B cell (primary cell): ENCODE results near the gene CCDC194. TPM values are rescaled to one million over a fixed set of nuclear protein-coding genes. Genes with fewer than 3 reads are reported as not detected.

Experiments
- ATAC-seq: fragments of 200-7000 bp; cut with Tn5 transposase; one replicate; pipeline ENCODE4 v1.10.0; 2021; ENCODE audit warnings: low read depth, mild to moderate bottlenecking, moderate number of reproducible peaks, moderate library complexity
- CTCF ChIA-PET: fragments of 350-600 bp; sonication (Branson Sonifier 250); formaldehyde crosslinking; loops from one replicate; lab custom pipeline; 2021; ENCODE audit warnings: antibody characterized with exemption, inconsistent platforms; lab: Charles Lee
- POLR2A ChIA-PET: fragments of 350-600 bp; sonication (Branson Sonifier 250); formaldehyde crosslinking; loops from one replicate; lab custom pipeline; 2021; ENCODE audit warnings: antibody characterized with exemption; lab: Charles Lee
- DNase-seq: peaks from one replicate; pipeline ENCODE4 v3.0.0; 2013
- H2AFZ ChIP-seq: 2 replicates; pipeline ENCODE4 v1.6.1; 2012; ENCODE audit warnings: mild to moderate bottlenecking, low read depth, low read length; ENCODE audit not compliant: insufficient read depth, poor library complexity, severe bottlenecking
- H3K27ac ChIP-seq, 2 donors: 1 replicate in 1 of 2; 2 replicates in 1 of 2; pipeline ENCODE4 v1.5.1; 2012 to 2013; ENCODE audit warnings: low read length in 2 of 2, mild to moderate bottlenecking in 2 of 2, moderate library complexity in 1 of 2
- H3K27me3 ChIP-seq, 4 experiments: fragments of 200-600 bp in 1 of 4; sonication (generic) in 1 of 4; replicated peaks in 1 of 4; 1 replicate in 2 of 4; 2 replicates in 2 of 4; pipeline versions ENCODE4 v1.6.1 to v1.7.0; 2013 to 2016; ENCODE audit warnings: low read length in 3 of 4, mild to moderate bottlenecking in 2 of 4, mixed read lengths in 1 of 4, moderate library complexity in 1 of 4; ENCODE audit not compliant: insufficient read depth in 4 of 4, control insufficient read depth in 3 of 4; ENCODE audit errors: control extremely low read depth in 1 of 4
- H3K36me3 ChIP-seq, 2 experiments: replicated peaks in 1 of 2; 1 replicate in 1 of 2; 2 replicates in 1 of 2; pipeline versions ENCODE4 v1.6.1 to v1.7.1; 2013; ENCODE audit warnings: low read length in 1 of 2; ENCODE audit not compliant: insufficient read depth in 2 of 2, control insufficient read depth in 1 of 2; ENCODE audit errors: control extremely low read depth in 1 of 2, extremely low read depth in 1 of 2
- H3K4me1 ChIP-seq, 2 donors: fragments of 200-600 bp in 1 of 2; sonication (generic) in 1 of 2; 1 replicate in 1 of 2; 2 replicates in 1 of 2; pipeline versions ENCODE4 v1.5.1 to v1.6.1; 2013 to 2017; ENCODE audit warnings: low read length in 2 of 2; ENCODE audit not compliant: control insufficient read depth in 2 of 2, insufficient read depth in 2 of 2
- H3K4me2 ChIP-seq: replicated peaks from 2 replicates; pipeline ENCODE3; 2012; ENCODE audit warnings: mild to moderate bottlenecking, low read depth, low read length; ENCODE audit not compliant: poor library complexity, severe bottlenecking
- H3K4me3 ChIP-seq, 5 experiments: fragments of 200-600 bp in 1 of 5; sonication (generic) in 1 of 5; 1 replicate in 3 of 5; 2 replicates in 2 of 5; pipeline versions ENCODE4 v1.5.1 to v1.7.0; 2011 to 2016; ENCODE audit warnings: low read length in 4 of 5, mild to moderate bottlenecking in 4 of 5, low read depth in 2 of 5, control low read depth in 1 of 5, moderate library complexity in 1 of 5; ENCODE audit not compliant: insufficient read depth in 1 of 5; ENCODE audit errors: control extremely low read depth in 1 of 5, extremely low read depth in 1 of 5
- H3K79me2 ChIP-seq: fragments of 200-600 bp; sonication (generic); one replicate; pipeline ENCODE4 v1.6.0; 2016; ENCODE audit warnings: low read length; ENCODE audit not compliant: control insufficient read depth, insufficient read depth
- H3K9ac ChIP-seq: fragments of 200-600 bp; sonication (generic); 2 replicates; pipeline ENCODE4 v1.6.1; 2017; ENCODE audit warnings: mild to moderate bottlenecking, low read length, moderate library complexity
- H3K9me3 ChIP-seq, 3 donors: one replicate each; pipeline versions ENCODE4 v1.6.1 to v1.7.1; 2013; ENCODE audit warnings: low read length in 2 of 3; ENCODE audit not compliant: control insufficient read depth in 2 of 3, insufficient read depth in 1 of 3; ENCODE audit errors: control extremely low read depth in 1 of 3
- H4K20me1 ChIP-seq: 2 replicates; pipeline ENCODE4 v1.6.0; 2012; ENCODE audit warnings: mild to moderate bottlenecking, low read length; ENCODE audit not compliant: insufficient read depth, control insufficient read depth, poor library complexity, severe bottlenecking
- H3K27ac Mint-ChIP-seq: one replicate; pipeline ENCODE4 v1.8.0; 2021; ENCODE audit warnings: mixed read lengths
- H3K27me3 Mint-ChIP-seq: one replicate; pipeline ENCODE4 v1.8.0; 2021; ENCODE audit warnings: mixed read lengths
- H3K4me1 Mint-ChIP-seq: one replicate; pipeline ENCODE4 v1.8.0; 2021; ENCODE audit warnings: mixed read lengths
- H3K4me3 Mint-ChIP-seq: one replicate; pipeline ENCODE4 v1.8.0; 2021; ENCODE audit warnings: mixed read lengths
- H3K9me3 Mint-ChIP-seq: one replicate; pipeline ENCODE4 v1.8.0; 2022; ENCODE audit warnings: mixed read lengths; ENCODE audit not compliant: insufficient read depth
- CTCF ChIP-seq: fragments of 200-600 bp; IDR thresholded peaks from one replicate; pipeline ENCODE4 v1.8.0; 2022; ENCODE audit warnings: antibody characterized with exemption, mild to moderate bottlenecking
- EZH2 ChIP-seq: IDR thresholded peaks from 2 replicates; pipeline ENCODE4 v1.6.1; 2012; ENCODE audit warnings: borderline replicate concordance, low read depth, mild to moderate bottlenecking, moderate library complexity, low read length; ENCODE audit not compliant: insufficient read depth, poor library complexity, severe bottlenecking
- WGBS: methylation state at CpG from one replicate; pipeline ENCODE4 v1.1.5; 2013; ENCODE audit warnings: missing lambda C conversion rate; ENCODE audit not compliant: insufficient coverage; 5-methylcytosine and 5-hydroxymethylcytosine counted together
- intact Hi-C: fragments of 100-400 bp; cut with micrococcal nuclease; formaldehyde crosslinking; loops from one replicate; pipeline ENCODE4 v1.10.0; 2022
- polyA plus RNA-seq: library from polyadenylated mRNA; depleted of rRNA; stranded (reverse); fragments of >200 nt; gene quantifications from 2 replicates; pipeline ENCODE4 v1.2.3, GENCODE V29; 2012
- total RNA-seq, 2 donors: library from RNA; stranded (reverse); fragments of 120-200 nt in 1 of 2; gene quantifications; 1 replicate in 1 of 2; 2 replicates in 1 of 2; pipeline versions ENCODE4 v1.2.3 to v1.2.4, GENCODE V29; 2013 to 2022

The CCDC194 gene
- total and polyA plus RNA-seq, 2 donors (not counting 1 experiment from before 2014, with no cell fraction given): 1.4 to 3.4 TPM

- Mint-ChIP-seq H3K27me3 (no peaks in the 10 kb centered on the region), H3K9me3 (no peaks in the 10 kb centered on the region), H3K4me1 (peaks cover 6% of the 10 kb centered on the region), H3K27ac (no peak overlapping the region), H3K4me3 (no peak overlapping the region)
- peaks cover 0 to 4% of the 10 kb centered on the region in 2 experiments for H3K36me3 ChIP-seq
- 29% methylated on average over 23 of the region's 27 CpGs for WGBS
- ATAC-seq (peak; percentile 44), DNase-seq (peak; percentile 29)
- TF ChIP-seq EZH2 (no peak), CTCF (no peak)
- intact Hi-C loops: no loop called here
- H4K20me1 ChIP-seq: no peaks in the 10 kb centered on the region
- H3K4me1 ChIP-seq: peaks cover 6 to 9% of the 10 kb centered on the region in 2 donors
- POLR2A ChIA-PET: no interaction called here
- H3K4me3 ChIP-seq: no peak overlapping the region
- no peak overlapping the region for H3K27ac ChIP-seq
- no peak overlapping the region for H2AFZ ChIP-seq
- peak overlapping the region; percentile 12 for H3K4me2 ChIP-seq
- H3K79me2 ChIP-seq: peaks cover 6% of the 10 kb centered on the region
- CTCF ChIA-PET: no interaction called here
- no peaks in the 10 kb centered on the region for H3K27me3 ChIP-seq
- no peak overlapping the region for H3K9ac ChIP-seq
- H3K9me3 ChIP-seq: no peaks in the 10 kb centered on the region
Measured at GRCh38 chr19:17424743-17425365, 30.9 kb upstream of the CCDC194 start.

GRCh38 chr19:17423429-17424208, 29.6 kb upstream of the CCDC194 start:
- POLR2A ChIA-PET: no interaction called here
- intact Hi-C loops: no loop called here
- TF ChIP-seq EZH2: no peak
- TF ChIP-seq CTCF: no peak
- DNase-seq (no peak), ATAC-seq (no peak)
- Histone ChIP-seq H3K4me1 (peaks cover 12 to 16% of the 10 kb centered on the region in 2 donors), H3K9me3 (no peaks in the 10 kb centered on the region), H3K27me3 (no peaks in the 10 kb centered on the region), H4K20me1 (no peaks in the 10 kb centered on the region), H3K4me2 (no peak overlapping the region), H3K4me3 (no peak overlapping the region), H3K79me2 (peaks cover 6% of the 10 kb centered on the region), H3K27ac (no peak overlapping the region), H3K9ac (no peak overlapping the region), H3K36me3 (peaks cover 0 to 4% of the 10 kb centered on the region in 2 experiments), H2AFZ (no peak overlapping the region)
- Mint-ChIP-seq H3K9me3 (no peaks in the 10 kb centered on the region), H3K4me3 (no peak overlapping the region), H3K27ac (no peak overlapping the region), H3K27me3 (no peaks in the 10 kb centered on the region), H3K4me1 (peaks cover 15% of the 10 kb centered on the region)
- 98% methylated on average over 11 of the region's 20 CpGs for WGBS
- CTCF ChIA-PET: no interaction called here
